HCT116 (cell line): ENCODE data around the gene ABHD3. TPM values are rescaled to one million over a fixed set of nuclear protein-coding genes. Genes with fewer than 3 reads are reported as not detected.
"Not testable (repeated sequence)": the region's sequence is repeated elsewhere in the genome, so short reads cannot be mapped to it uniquely, and the experiment has no call there.

Experiments
- ATAC-seq: fragments of 200-7000 bp; cut with Tn5 transposase; 2 replicates; pipeline ENCODE4 v1.9.1; 2020; ENCODE audit warnings: mild to moderate bottlenecking, moderate library complexity
- BruUV-seq: library from RNA; stranded (reverse); fragments of 400-500 nt; replicated peaks from 2 replicates; lab custom pipeline; 2021; lab: Mats Ljungman, UMichigan
- CTCF ChIA-PET: fragments of 300-600 bp; sonication (Branson Sonifier 250); formaldehyde crosslinking; loops from one replicate; lab custom pipeline; 2021; ENCODE audit warnings: antibody characterized with exemption; lab: Charles Lee
- POLR2A ChIA-PET: fragments of 300-600, 350-600 bp; sonication (Branson Sonifier 250); formaldehyde crosslinking; loops from one replicate; lab custom pipeline; 2021; ENCODE audit warnings: antibody characterized with exemption; lab: Charles Lee
- RAD21 ChIA-PET, 2 experiments: fragments of 300-600 bp; sonication (Branson Sonifier 250); formaldehyde crosslinking; loops; one replicate each; lab custom pipeline; 2023; ENCODE audit warnings: low total read pairs in 2 of 2; ENCODE audit not compliant: uncharacterized antibody in 2 of 2, unreplicated experiment in 2 of 2, low non-redundant PET in 1 of 2; lab: Charles Lee
- DNase-seq: peaks from one replicate; pipeline ENCODE4 v3.0.0-alpha.2; 2010; ENCODE audit warnings: low read depth, low spot score
- H2AFZ ChIP-seq: fragments of 200-600 bp; shearing (Covaris generic), sonication (generic); 2 replicates; pipeline ENCODE4 v1.6.1; 2017; ENCODE audit warnings: low read depth, mixed run types, mixed read lengths, antibody characterized with exemption, low read length; ENCODE audit not compliant: poor library complexity, severe bottlenecking
- H3K27ac ChIP-seq: 2 replicates; pipeline ENCODE4 v1.5.1; 2012; ENCODE audit warnings: low read depth, low read length
- H3K27me3 ChIP-seq: fragments of 200-600 bp; sonication (generic); 2 replicates; pipeline ENCODE4 v1.6.1; 2016; ENCODE audit warnings: mixed run types, low read length, mixed read lengths; ENCODE audit not compliant: insufficient read depth
- H3K36me3 ChIP-seq, 2 experiments: fragments of 200-500 bp in 1 of 2; fragments of 200-600 bp in 1 of 2; sonication (Bioruptor generic) in 1 of 2; sonication (generic) in 1 of 2; 2 replicates each; pipeline versions ENCODE4 v1.5.1 to v1.6.1; 2014 to 2016; ENCODE audit warnings: low read length in 2 of 2, inconsistent platforms in 1 of 2, mixed read lengths in 1 of 2, mixed run types in 1 of 2; ENCODE audit not compliant: insufficient read depth in 2 of 2, control insufficient read depth in 1 of 2
- H3K4me1 ChIP-seq, 2 experiments: fragments of 200-600 bp in 1 of 2; sonication (generic) in 1 of 2; 2 replicates each; pipeline versions ENCODE4 v1.5.1 to v1.6.1; 2012 to 2017; ENCODE audit warnings: low read length in 2 of 2, inconsistent platforms in 1 of 2, mild to moderate bottlenecking in 1 of 2, mixed read lengths in 1 of 2, mixed run types in 1 of 2, moderate library complexity in 1 of 2; ENCODE audit not compliant: insufficient read depth in 2 of 2, control insufficient read depth in 1 of 2
- H3K4me2 ChIP-seq: fragments of 200-600 bp; sonication (generic); 2 replicates; pipeline ENCODE4 v1.6.1; 2017; ENCODE audit warnings: mixed run types, low read length, mixed read lengths
- H3K4me3 ChIP-seq, 2 experiments: fragments of 200-600 bp in 1 of 2; sonication (generic) in 1 of 2; replicated peaks in 1 of 2; 2 replicates each; pipeline ENCODE4 v1.5.1; 2011 to 2016; ENCODE audit warnings: low read length in 2 of 2, control low read depth in 1 of 2, low read depth in 1 of 2, mild to moderate bottlenecking in 1 of 2, mixed read lengths in 1 of 2, mixed run types in 1 of 2
- H3K79me2 ChIP-seq: fragments of 200-600 bp; sonication (generic); 2 replicates; pipeline ENCODE4 v1.6.1; 2017; ENCODE audit warnings: mild to moderate bottlenecking, mixed run types, low read length, moderate library complexity, mixed read lengths; ENCODE audit not compliant: insufficient read depth
- H3K9ac ChIP-seq: fragments of 200-600 bp; sonication (generic); 2 replicates; pipeline ENCODE4 v1.6.1; 2016; ENCODE audit warnings: low read length, mixed read lengths
- H3K9me2 ChIP-seq: fragments of 200-600 bp; sonication (generic), shearing (Covaris generic); 2 replicates; pipeline ENCODE4 v1.6.1; 2017; ENCODE audit warnings: mixed run types, mild to moderate bottlenecking, moderate library complexity; ENCODE audit not compliant: insufficient read depth
- H3K9me3 ChIP-seq, 2 experiments: fragments of 200-500 bp in 1 of 2; fragments of 200-600 bp in 1 of 2; sonication (Bioruptor generic) in 1 of 2; sonication (generic) in 1 of 2; 2 replicates each; pipeline ENCODE4 v1.6.1; 2014 to 2017; ENCODE audit warnings: low read length in 2 of 2, mixed read lengths in 2 of 2, inconsistent platforms in 1 of 2, low read depth in 1 of 2, mild to moderate bottlenecking in 1 of 2, mixed run types in 1 of 2, moderate library complexity in 1 of 2; ENCODE audit not compliant: control insufficient read depth in 1 of 2, insufficient read depth in 1 of 2
- H4K20me1 ChIP-seq: fragments of 200-600 bp; sonication (generic), shearing (Covaris generic); 2 replicates; pipeline ENCODE4 v1.6.1; 2017; ENCODE audit warnings: mixed run types, mild to moderate bottlenecking, moderate library complexity; ENCODE audit not compliant: insufficient read depth
- ATF3 ChIP-seq: IDR thresholded peaks from 2 replicates; pipeline ENCODE4 v1.6.1; 2012
- CBX3 ChIP-seq: IDR thresholded peaks from 2 replicates; pipeline ENCODE4 v1.6.1; 2012; ENCODE audit warnings: low read depth
- ELF1 ChIP-seq: IDR thresholded peaks from 2 replicates; pipeline ENCODE4 v1.6.1; 2012; ENCODE audit warnings: low read depth, borderline replicate concordance
- FOSL1 ChIP-seq: IDR thresholded peaks from 2 replicates; pipeline ENCODE4 v1.6.1; 2012; ENCODE audit warnings: low read depth
- JUND ChIP-seq: IDR thresholded peaks from 2 replicates; pipeline ENCODE4 v1.6.1; 2012
- RAD21 ChIP-seq: IDR thresholded peaks from 2 replicates; pipeline ENCODE4 v1.6.1; 2012; ENCODE audit warnings: low read depth, mild to moderate bottlenecking
- SP1 ChIP-seq: IDR thresholded peaks from 2 replicates; pipeline ENCODE4 v1.6.1; 2012; ENCODE audit warnings: low read depth
- ZFX ChIP-seq: fragments of 450-650 bp; IDR thresholded peaks from 2 replicates; pipeline ENCODE4 v1.6.1; 2017
- intact Hi-C: fragments of 100-400 bp; cut with micrococcal nuclease; formaldehyde crosslinking; loops from 2 replicates; pipeline ENCODE4 v1.10.0; 2022
- total RNA-seq: library from RNA; stranded (reverse); gene quantifications from one replicate; pipeline ENCODE4 v1.2.1, GENCODE V29; 2021; ENCODE audit not compliant: unreplicated experiment

ABHD3 gene
- total RNA-seq, 1 experiment from 2014 or later, result 29.9 TPM

DNA sequence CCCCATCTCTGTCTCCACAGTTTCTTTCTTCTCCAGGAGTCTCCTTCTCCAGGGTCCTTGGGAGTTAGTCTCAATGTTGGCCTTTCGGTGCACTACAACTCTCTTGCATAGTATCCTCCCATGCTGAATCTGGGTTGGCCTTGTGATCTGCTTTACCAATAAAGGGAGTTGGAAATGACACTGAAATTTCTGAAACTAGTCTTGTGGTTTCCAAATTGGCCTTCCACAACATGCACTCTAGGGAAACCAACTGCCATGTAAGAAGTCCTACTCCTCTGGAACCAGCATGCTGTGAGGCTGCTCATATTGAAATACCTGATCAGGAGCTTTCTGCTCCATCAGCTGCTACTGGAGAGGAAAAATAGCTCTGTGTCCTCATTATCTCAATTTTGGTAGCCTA, 9.9 kb upstream of the ABHD3 start:
- TF ChIP-seq ATF3 (no peak), RAD21 (no peak), ELF1 (no peak), CBX3 (no peak), ZFX (no peak), JUND (no peak), SP1 (no peak), FOSL1 (no peak)
- ATAC-seq (no peak), DNase-seq (no peak)
- intact Hi-C loops, result no loop called here
- ChIA-PET CTCF (no interaction called here), POLR2A (no interaction called here), RAD21 (interaction anchor here in 1 of 2 experiments (0.7 kb wide), 1 partner anchor 9 kb away, joined by 3 read pairs; no protein-coding TSS in a partner anchor)
- Histone ChIP-seq H4K20me1 (no peaks in the 10 kb centered on the region), H3K4me2 (no peak overlapping the region), H3K36me3 (no peaks in the 10 kb centered on the region), H3K4me3 (no peak overlapping the region), H3K4me1 (no peaks in the 10 kb centered on the region), H3K27me3 (no peaks in the 10 kb centered on the region), H3K9me3 (no peaks in the 10 kb centered on the region), H3K79me2 (no peaks in the 10 kb centered on the region), H2AFZ (no peak overlapping the region), H3K9ac (no peak overlapping the region), H3K9me2 (no peaks in the 10 kb centered on the region), H3K27ac (no peak overlapping the region)
- no TSS peak for BruUV-seq

DNA sequence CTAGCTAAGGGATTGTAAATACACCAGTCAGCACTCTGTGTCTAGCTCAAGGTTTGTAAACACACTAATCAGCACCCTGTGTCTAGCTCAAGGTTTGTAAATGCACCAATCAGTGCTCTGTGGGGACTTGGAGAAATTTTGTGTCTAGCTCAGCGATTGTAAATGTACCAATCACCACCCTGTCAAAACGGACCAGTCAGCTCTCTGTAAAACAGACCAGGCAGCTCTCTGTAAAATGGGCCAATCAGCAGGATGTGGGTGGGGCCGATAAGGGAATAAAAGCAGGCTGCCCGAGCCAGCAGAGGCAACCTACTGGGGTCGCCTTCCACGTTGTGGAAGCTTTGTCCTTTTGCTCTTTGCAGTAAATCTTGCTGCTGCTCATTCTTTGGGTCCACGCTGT, 2.6 kb upstream of the ABHD3 start:
- BruUV-seq, H3K27ac ChIP-seq, H3K9me3 ChIP-seq, CTCF ChIA-PET, H3K9ac ChIP-seq, H3K27me3 ChIP-seq, H3K9me2 ChIP-seq, ATAC-seq, H3K4me3 ChIP-seq, intact Hi-C loops, DNase-seq, RAD21 ChIA-PET, H3K36me3 ChIP-seq, H4K20me1 ChIP-seq, H2AFZ ChIP-seq, H3K4me2 ChIP-seq: not testable (repeated sequence)
- POLR2A ChIA-PET, result interaction anchor here (0.6 to 1.0 kb wide), 2 partner anchors 9 to 42 kb away, joined by 3 read pairs; no protein-coding TSS in a partner anchor
- Histone ChIP-seq H3K79me2 (peaks cover 19% of the 10 kb centered on the region), H3K4me1 (peaks cover 11 to 16% of the 10 kb centered on the region in 2 experiments; a peak in 3 of 4 replicates)
